NCI-H226 (cell line): ENCODE measurements around the gene MAP1B.
A peak's percentile ranks its signal among the peaks of the same experiment; 100 is the strongest.

ENCODE experiments used
- DNase-seq: peaks from one replicate; pipeline ENCODE4 v3.0.0-alpha.2; 2015

MAP1B gene

DNA sequence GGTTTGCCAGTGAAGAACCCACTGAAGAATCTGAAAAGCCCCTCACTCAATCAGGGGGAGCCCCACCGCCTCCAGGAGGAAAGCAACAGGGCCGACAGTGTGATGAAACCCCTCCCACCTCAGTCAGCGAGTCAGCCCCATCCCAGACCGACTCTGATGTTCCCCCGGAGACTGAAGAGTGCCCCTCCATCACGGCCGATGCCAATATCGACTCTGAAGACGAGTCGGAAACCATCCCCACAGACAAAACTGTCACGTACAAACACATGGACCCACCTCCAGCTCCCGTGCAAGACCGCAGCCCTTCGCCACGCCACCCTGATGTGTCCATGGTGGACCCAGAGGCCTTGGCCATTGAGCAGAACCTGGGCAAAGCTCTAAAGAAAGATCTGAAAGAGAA is 92.4 kb downstream of the MAP1B start:
- DNase-seq: no peak

DNA sequence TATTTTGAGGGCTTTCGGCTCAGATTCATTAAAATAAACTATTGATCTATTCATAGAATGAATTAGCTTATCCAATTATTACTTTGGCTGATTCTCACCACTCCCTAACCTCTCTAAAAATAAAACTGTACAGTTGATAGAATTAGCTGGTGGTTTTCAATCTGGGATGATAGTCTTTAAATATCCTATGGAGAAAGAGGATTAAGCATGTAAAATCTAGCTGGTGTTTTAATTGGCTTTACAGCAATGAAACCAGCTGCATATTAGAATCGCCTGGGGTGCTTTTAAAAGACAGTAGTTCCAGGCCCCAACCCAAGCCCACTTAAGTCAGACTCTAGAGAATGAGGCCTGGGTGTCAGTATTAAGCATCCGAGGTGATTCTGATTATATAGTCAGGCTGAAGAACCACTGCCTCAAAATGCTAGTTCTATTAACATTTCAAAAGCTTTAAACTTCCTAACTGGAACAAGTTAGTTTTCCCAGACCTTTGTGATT is 95.1 kb downstream of the MAP1B start:
- DNase-seq: no peak

DNA sequence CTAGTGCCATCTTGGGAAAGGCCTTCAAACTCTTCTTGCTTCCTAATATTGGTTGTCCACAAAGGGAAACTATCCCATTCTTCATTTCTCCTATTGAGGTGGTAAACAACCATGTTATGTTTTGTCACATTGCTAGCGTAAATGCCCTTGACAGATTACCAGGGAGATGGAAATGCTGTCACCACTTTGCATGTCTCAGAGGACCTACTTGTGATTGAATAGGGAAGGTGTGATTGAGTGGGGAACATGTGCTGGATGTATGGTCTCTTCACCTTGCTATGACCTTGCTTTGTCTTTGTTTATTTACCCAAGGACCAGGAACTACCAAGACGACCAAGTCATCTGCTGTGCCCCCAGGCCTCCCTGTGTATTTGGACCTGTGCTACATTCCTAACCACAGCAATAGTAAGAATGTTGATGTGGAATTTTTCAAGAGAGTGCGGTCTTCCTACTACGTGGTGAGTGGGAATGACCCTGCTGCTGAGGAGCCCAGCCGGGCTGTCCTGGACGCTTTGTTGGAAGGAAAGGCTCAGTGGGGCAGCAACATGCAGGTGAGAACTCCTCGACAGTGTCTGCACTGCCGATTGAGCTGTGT is 96.1 kb downstream of the MAP1B start:
- no peak for DNase-seq

GRCh38 chr5:72204946-72205345 is 97.7 kb downstream of the MAP1B start:
- no peak for DNase-seq

DNA sequence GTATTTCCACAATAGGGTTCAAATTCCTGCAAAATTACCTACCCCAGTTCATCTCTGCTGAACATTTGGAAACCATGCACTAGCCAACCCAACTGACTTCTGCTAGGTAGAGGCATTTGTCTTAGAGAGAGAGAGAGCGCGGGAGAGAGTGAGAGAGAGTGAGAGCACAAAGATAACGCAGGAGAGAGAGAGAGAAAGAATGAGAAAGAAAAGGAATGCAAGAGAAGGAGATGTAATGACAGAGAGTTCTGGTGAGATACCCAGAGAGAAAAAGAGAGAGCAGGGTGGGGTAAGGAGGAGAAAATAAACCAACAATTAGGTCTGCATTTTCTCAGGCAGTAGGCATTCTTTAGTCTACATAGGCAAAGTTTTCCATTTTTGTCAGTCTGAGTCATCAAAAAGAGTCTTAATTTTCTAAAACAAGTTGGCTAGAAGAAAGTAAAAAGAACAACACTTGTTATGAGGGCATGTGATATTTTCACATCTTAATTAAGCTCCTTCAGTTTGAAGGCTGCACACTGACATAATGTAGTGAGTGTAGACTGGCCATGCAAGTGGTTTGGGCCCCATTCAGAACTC is 98.2 kb downstream of the MAP1B start:
- no peak for DNase-seq

DNA sequence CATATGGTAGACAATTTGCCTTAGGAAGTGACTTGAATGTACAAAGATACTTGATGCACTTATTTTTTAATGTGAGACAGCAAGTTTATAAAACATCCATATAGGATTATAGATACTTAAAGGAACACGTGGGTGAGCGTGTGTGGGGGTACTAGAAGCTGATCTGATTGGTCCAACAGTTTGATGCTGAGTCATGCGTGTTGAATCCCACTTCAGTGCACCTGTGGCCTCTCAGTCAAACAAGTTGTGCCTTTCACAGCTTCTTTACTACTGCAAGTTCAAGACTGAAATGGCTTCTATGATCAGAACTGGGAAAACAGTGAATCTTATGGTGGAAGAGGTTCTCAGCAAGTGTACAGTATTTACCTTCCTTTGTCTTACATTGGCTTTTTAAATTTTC is 98.9 kb downstream of the MAP1B start:
- no peak for DNase-seq

GRCh38 chr5:72206994-72207393 is 99.7 kb downstream of the MAP1B start:
- DNase-seq: no peak

- no peak for DNase-seq
These were observed 101.2 kb downstream of the MAP1B start for GRCh38 chr5:72208324-72208926.

DNA sequence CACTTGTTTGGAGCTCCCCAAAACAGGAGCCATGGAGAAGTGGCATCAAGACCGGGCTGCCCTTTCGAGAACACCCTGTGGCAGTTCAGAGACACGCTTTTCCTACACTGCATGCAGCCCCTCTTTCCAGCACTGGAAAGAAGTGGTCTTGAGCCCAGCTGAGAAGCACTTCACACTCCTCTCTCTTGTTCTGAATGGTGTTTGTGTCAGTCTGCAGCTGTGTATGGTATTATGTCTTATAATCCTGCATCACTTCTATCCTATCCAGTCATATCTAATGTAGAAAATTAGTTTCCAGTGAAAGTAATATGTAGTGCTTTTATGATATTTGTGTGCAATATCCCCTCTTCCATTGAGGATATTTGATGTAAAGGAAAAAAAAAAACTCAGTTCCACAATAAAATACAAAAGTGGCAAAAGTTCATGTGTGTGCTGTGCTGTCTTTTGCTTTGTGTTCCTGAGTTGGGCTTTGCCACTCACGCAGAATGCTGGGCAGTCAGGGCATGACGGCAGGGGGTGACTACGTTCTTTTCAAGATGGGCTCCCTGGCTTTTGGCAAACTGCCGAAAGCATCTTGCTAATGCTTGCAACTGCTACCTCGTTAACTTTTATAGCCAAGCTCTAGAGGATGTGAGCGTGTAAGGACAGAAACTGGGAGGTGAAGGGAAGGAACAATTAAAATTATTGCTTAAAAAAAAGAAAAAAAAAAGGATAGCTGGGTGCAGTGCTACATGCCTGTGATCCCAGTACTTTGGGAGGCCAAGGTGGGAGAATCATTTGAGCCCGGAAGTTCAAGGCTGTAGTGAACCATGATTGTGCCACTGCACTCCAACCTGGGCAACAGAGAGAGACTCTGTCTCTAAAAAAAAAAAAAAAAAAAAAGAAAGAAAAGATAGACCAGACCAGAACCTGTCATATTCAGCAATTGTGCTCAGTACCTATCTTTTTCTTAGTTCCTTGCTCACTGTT is 102.2 kb downstream of the MAP1B start:
- DNase-seq: no peak

GRCh38 chr5:72210888-72211678 is 103.8 kb downstream of the MAP1B start:
- peak; percentile 67 for DNase-seq

GRCh38 chr5:72212171-72212570 is 104.9 kb downstream of the MAP1B start:
- no peak for DNase-seq

- DNase-seq: no peak
These were observed 106.2 kb downstream of the MAP1B start for GRCh38 chr5:72213482-72213881.

DNA sequence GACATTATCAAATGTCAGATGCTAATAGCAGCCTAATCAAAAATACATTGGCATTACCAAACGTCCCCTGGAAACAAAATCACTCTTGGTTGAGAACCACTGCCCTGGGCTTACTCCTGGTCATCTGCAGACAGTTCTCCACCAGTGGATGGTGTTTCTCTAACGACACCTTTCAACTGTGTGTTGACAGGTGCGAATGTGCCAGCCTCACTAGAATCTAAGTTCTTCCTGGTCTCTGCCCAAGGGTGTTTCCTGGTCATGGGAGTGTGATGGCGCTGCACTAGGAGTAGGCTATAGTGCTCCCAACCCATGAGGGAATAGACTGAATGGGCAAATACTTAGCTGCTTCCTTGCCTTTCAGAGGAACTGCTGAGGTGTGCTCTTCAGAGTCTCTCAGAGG is 106.9 kb downstream of the MAP1B start:
- DNase-seq: no peak

- DNase-seq: no peak
These were observed 109.5 kb downstream of the MAP1B start for GRCh38 chr5:72216756-72217155.

GRCh38 chr5:72221099-72221498 is 113.8 kb downstream of the MAP1B start:
- no peak for DNase-seq

- no peak for DNase-seq
These were observed 114.3 kb downstream of the MAP1B start for GRCh38 chr5:72221541-72221940.

DNA sequence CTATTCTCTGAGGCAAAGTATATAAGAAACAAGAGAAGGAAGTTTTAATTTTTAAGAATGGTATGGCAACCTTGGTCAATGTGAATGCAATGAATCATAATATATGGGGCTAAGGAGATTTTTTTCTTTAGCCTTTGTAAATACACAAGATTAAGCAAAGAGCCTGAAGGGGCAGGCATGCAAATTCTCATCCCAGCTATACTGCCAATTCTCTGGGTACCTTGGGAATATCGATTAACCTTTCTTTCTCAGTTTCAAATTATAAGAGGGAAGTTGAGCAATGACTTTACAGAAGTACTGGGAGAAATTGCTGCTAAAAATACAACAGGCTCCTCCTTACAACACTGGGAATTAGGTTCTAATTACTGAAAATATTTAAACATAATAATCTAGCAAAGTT is 115.2 kb downstream of the MAP1B start:
- DNase-seq: no peak

DNA sequence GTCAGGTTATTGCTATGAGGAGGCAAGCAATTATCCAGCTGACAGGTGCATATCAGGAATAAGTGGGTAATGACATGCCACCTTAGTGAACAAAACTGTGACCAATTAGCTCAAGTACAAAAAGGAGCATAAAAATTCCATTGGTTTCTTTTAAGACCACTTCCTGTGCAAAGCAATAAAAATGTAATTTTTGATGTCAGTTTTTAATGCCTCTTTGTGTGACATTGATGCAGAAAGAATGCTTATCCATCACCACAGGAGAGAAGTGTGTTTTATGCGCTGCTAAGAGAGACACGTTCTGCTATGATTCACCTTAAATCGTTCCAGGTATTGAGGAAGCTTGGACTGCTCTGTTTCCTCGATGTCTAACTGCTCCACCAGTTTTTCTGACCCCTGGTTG is 116.1 kb downstream of the MAP1B start:
- DNase-seq: no peak

- no peak for DNase-seq
These were observed 117.7 kb downstream of the MAP1B start for GRCh38 chr5:72224946-72225463.

DNA sequence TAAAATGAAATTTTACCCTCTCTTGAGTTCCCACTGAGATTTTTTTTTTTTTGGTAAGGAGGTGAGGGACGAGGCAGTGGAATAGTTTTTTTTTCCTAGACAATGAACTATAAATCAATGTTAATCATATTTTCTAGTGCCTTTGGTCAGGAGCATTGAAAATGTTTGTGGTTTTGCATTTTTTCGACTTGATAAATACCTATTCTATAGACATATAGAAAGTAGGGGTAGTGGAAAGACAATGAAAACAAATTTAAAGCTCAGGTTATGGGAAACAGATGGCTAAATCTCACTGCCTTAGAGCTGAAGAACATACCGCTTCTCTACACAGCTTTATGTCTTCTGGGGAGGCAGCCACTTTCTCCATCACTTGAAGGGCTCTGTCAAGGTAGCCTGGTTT is 118.5 kb downstream of the MAP1B start:
- DNase-seq: no peak

- no peak for DNase-seq
These were observed 119.7 kb downstream of the MAP1B start for GRCh38 chr5:72226950-72227349.

DNA sequence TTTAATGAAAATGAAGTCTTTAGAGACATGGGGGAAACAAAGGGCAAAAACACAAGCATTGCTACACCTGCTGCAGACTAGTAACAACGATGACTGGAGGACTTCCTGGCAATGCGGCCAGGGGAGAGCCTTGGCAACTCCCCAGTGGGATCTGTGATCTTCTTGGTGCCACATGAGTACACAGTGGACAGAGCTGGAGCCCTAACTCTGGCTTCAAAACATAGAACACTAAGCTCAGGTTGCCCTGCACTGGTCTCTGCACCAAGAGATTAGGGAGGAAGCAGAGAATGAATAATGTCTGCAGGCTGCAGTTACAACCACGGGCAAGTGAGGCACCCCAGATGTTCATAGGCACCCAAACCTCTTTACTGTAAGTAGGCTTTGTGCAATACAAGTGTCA is 121.7 kb downstream of the MAP1B start:
- no peak for DNase-seq
